GM20000 (cell line): ENCODE data around the gene MED7.
A peak's percentile ranks its signal among the peaks of the same experiment; 100 is the strongest.
"Not testable (repeated sequence)": the region's sequence is repeated elsewhere in the genome, so short reads cannot be mapped to it uniquely, and the experiment has no call there.

Source experiments
- DNase-seq: peaks from one replicate; pipeline ENCODE4 v3.0.0; 2012; ENCODE audit warnings: low spot score
- CTCF ChIP-seq: IDR thresholded peaks from 2 replicates; pipeline ENCODE4 v1.5.1; 2012; ENCODE audit warnings: mild to moderate bottlenecking, control low read depth; ENCODE audit errors: extremely low read depth, missing control alignments

Gene MED7

DNA sequence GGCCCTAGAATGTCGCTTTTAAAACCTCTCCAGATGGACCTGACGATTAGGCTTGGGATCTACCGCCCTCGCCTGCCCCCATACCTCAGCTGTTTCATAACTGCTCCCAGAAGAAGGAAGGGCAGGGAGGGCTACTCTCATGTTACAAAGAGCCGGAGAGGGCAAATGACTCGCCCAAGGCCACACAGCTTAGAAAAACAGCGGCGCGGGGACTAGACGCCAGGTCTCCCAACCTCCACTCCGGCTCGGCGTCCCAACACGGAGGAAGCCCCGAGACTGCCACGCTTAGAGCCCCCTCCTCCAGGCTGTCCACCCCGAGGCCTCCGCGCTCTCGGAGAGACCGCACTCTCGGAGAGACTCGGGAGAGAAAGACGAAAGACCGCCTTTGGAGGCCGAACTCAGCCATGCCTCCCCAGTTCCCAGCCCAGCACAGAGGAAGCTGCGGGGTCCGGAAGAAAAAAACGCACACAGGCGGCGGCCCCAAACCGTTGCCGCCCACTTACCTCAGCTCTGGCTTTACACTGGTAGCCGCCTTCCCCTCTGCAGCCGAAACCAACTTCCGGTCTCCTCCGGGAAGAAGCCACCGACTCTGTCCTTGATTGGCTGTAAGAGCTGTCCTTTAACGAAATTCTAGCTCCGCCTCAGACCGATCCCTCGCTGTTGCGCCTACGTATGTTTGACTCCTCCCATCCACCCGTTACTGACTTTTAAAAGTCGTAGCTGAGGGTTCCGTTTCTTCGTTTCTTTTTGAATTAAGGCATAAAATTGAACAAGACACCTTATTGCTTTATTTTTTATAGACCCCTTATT, at the start of gene MED7:
Gene MED7, minus strand, starts transcription at position 549 of the 810 bp plus-strand sequence. CDS start 3,434 bp downstream, outside the sequence.
- DNase-seq = peak; percentile 92
- TF ChIP-seq CTCF = no peak

GRCh38 chr5:157189223-157189622, 46.6 kb upstream of the MED7 start:
- no peak for TF ChIP-seq CTCF
- no peak for DNase-seq

DNA sequence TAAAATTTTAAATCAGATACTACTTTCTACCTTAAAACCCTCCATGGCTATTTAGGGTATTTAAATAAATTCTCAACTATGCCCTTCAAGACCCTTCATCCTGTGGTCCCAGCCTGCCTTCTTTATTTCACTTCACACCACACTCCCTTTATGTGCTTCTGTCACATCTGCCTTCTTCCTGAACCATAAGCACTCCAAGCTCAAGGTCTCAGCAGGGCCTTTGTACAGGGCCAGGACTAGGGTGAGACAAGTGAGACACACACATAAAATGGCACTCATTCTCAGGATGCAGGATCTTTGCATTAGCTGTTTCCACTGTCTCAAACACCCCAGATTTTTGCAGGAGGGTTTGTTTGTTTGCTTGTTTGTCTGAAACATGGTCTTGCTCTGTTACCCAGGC, 45.6 kb upstream of the MED7 start:
- TF ChIP-seq CTCF = no peak
- DNase-seq = no peak

GRCh38 chr5:157187046-157187754, 44.5 kb upstream of the MED7 start:
- no peak for DNase-seq
- no peak for TF ChIP-seq CTCF

DNA sequence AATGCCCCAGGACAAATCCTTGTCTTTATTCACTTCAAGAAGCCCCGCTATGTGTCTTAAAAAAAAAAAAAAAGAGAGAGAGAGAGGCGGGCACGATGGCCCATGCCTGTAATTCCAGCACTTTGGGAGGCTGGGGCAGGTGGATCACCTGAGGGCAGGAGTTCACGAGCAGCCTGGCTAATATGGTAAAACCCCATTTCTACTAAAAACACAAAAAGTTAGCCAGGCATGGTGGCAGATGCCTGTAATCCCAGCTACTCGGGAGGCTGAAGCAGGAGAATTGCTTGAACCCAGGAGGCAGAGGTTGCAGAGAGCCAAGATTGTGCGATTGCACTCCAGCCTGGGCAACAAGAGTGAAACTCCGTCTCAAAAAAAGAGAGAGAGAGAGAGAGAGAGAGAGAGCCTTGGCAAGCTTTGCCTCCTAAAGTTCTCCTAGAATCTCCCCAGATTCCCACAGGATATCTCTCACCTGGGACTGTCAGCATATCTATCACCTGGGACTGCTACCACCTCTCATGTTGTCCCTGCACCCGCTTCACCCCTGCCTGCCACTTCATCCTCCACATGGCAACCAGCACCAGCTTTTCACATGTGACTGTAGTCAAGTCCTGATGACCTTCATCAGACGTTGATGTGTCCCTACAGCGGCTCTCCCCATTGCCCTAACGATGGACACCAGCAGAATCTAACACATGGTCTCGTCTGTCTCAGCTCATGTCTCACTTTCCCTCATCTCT, 43.8 kb upstream of the MED7 start:
- no peak for TF ChIP-seq CTCF
- DNase-seq = no peak

- not testable (repeated sequence) for DNase-seq
Measured at GRCh38 chr5:157185122-157185521, 42.5 kb upstream of the MED7 start.

GRCh38 chr5:157184117-157184670, 41.5 kb upstream of the MED7 start:
- no peak for DNase-seq
- TF ChIP-seq CTCF = no peak
